Pancreas (tissue), 10 donors: ENCODE data around the gene FNDC3B. TPM values are rescaled to one million over a fixed set of nuclear protein-coding genes. Genes with fewer than 3 reads are reported as not detected.

Source experiments
- ATAC-seq, 4 donors: fragments of 200-7000 bp; cut with Tn5 transposase; one replicate each; pipeline versions ENCODE4 v1.8.0 to v1.9.1; 2020; ENCODE audit warnings: mild to moderate bottlenecking in 4 of 4, moderate library complexity in 4 of 4
- DNase-seq, 6 donors: peaks; one replicate each; pipeline ENCODE4 v3.0.0-alpha.2; 2020
- FAIRE-seq: peaks from 2 replicates; lab custom pipeline; 2012; peaks lifted over from hg19 to GRCh38; lab: Jason Lieb, UNC
- H3K27ac ChIP-seq, 4 donors: fragments of 200-600 bp; sonication (generic); 1 replicate in 3 of 4; 2 replicates in 1 of 4; pipeline versions ENCODE4 v1.5.0 to v1.8.0; 2020
- H3K27me3 ChIP-seq, 4 donors: fragments of 200-600 bp; one replicate each; pipeline ENCODE4 v1.8.0; 2021
- H3K36me3 ChIP-seq, 3 donors: fragments of 200-600 bp; sonication (generic) in 1 of 3; one replicate each; pipeline versions ENCODE4 v1.5.0 to v1.8.0; 2020 to 2021
- H3K4me1 ChIP-seq, 3 donors: fragments of 200-600 bp; one replicate each; pipeline ENCODE4 v1.8.0; 2021
- H3K4me3 ChIP-seq, 4 donors: fragments of 200-600 bp; sonication (generic) in 2 of 4; one replicate each; pipeline versions ENCODE4 v1.5.0 to v1.8.0; 2020 to 2021
- H3K9me3 ChIP-seq, 4 donors: fragments of 200-600 bp; one replicate each; pipeline ENCODE4 v1.8.0; 2021
- WGBS, 2 donors: extraction: QIAGEN DNeasy Blood & Tissue Kit; methylation state at CpG; one replicate each; pipeline ENCODE4 v1.1.7; 2013; 5-methylcytosine and 5-hydroxymethylcytosine counted together
- intact Hi-C, 3 donors: fragments of 100-400 bp; cut with DNase I; formaldehyde crosslinking; loops; one replicate each; pipeline versions ENCODE4 v1.11.1 to v1.14.2; 2022
- polyA plus RNA-seq, 2 donors: library from polyadenylated mRNA; stranded (reverse); fragments of 200-250 nt; gene quantifications; one replicate each; pipeline ENCODE4 v1.2.3, GENCODE V29; 2013
- total RNA-seq, 6 donors: library from RNA; stranded (reverse); fragmentation: NEBNext Ultra II Directional in 4 of 6; extraction: Animal tissue kit (Norgen Biotek cat#: 25700) in 4 of 6; gene quantifications; one replicate each; pipeline versions ENCODE4 v1.2.1 to v1.2.4, GENCODE V29; 2021 to 2023
- TF ChIP-seq, protein P1 (sequence below), 4 donors: fragments of 200-600 bp; sonication (generic) in 3 of 4; IDR thresholded peaks; one replicate each; pipeline versions ENCODE4 v1.5.0 to v1.8.0; 2021; ENCODE audit warnings: antibody characterized with exemption in 4 of 4
- donor health status: healthy with polysubstance abuse.
- donor health status: DM: no; HTN: no; CAD: no; lungs with moderate emphysema.
- donor health status: DM: no; HTN: no; CAD: no.
- donor health status: control.
- donor health status: control.
- donor health status: Bipolar disorder and iron deficiency.
- donor health status: DM: yes; HTN: yes; CAD: no.
- donor health status: DM: no; HTN: no; CAD: no.
- donor health status: DM: no; HTN: no; CAD: no.
- donor health status: DM: yes; HTN: yes; CAD: no.

The FNDC3B gene
- total and polyA plus RNA-seq, 8 donors: 9.3 to 126 (median 73.2) TPM

DNA sequence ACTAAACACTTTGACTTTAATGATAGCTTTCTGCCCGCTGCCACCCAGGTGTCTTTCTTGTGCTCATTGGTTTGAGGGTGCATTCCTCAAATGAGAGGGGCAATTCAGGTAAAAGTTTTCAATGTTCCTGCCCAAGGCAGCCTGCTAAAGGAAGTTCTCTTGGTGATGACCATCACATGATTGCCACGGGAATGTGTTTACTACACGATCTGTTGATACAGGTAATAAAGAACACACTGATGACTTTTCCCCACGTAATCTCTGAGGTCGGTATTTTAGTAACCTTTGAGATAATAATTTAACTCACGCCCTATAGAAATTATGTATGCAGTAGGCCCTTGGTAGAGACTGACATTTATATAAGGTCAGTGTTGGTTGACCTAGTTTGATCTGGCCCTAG, 39.3 kb downstream of the FNDC3B start:
- H3K4me3 ChIP-seq: no peak overlapping the region
- intact Hi-C loops: no loop called here
- TF ChIP-seq, protein P1, sequence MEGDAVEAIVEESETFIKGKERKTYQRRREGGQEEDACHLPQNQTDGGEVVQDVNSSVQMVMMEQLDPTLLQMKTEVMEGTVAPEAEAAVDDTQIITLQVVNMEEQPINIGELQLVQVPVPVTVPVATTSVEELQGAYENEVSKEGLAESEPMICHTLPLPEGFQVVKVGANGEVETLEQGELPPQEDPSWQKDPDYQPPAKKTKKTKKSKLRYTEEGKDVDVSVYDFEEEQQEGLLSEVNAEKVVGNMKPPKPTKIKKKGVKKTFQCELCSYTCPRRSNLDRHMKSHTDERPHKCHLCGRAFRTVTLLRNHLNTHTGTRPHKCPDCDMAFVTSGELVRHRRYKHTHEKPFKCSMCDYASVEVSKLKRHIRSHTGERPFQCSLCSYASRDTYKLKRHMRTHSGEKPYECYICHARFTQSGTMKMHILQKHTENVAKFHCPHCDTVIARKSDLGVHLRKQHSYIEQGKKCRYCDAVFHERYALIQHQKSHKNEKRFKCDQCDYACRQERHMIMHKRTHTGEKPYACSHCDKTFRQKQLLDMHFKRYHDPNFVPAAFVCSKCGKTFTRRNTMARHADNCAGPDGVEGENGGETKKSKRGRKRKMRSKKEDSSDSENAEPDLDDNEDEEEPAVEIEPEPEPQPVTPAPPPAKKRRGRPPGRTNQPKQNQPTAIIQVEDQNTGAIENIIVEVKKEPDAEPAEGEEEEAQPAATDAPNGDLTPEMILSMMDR (IDR thresholded peaks at IDR 0.05): no peak
- DNase-seq (no peak), FAIRE-seq (no peak), ATAC-seq (no peak)
- H3K36me3 ChIP-seq: no peaks in the 10 kb centered on the region
- no peaks in the 10 kb centered on the region for H3K27me3 ChIP-seq
- peak overlapping the region in 1 of 4 donors; percentile 26 for H3K27ac ChIP-seq
- H3K9me3 ChIP-seq: no peaks in the 10 kb centered on the region
- 47 to 48% methylated on average over 6 of the region's 6 CpGs for WGBS, 2 donors
- peaks cover 31 to 55% (median 53%) of the 10 kb centered on the region in 3 donors for H3K4me1 ChIP-seq

DNA sequence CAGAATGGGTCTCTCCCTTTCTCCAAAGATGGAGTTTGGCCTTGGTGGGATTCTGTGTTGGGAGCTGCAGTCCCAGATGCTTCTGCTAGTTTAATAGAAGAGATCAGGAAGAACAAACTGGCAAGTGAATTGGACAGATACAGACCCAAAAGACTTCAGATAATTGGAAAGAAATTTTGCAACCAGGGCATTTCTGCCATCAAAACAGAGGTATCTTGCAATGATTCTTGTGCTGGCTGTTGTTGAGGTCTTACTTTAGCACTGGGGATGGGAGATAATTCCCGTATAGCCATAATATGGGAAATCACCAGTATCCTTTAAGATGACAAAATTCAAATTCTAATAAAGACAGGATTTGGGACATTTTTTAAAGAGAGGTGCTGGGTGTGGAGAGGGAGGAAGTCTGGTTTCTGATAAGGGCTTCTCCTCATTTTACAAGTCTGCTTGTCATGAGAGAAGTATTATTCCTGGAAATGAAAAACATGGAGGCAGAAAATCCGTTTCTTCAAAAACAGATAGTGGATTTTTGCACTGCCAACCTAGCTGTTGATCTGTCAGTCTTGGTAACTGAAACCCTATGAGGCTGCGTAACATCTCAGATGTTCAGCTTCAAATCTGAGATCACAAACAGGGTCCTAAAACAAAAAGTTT, 40.1 kb downstream of the FNDC3B start:
- no peak for ATAC-seq
- Histone ChIP-seq H3K9me3 (no peaks in the 10 kb centered on the region), H3K4me3 (no peak overlapping the region), H3K27ac (no peak overlapping the region), H3K27me3 (no peaks in the 10 kb centered on the region), H3K36me3 (no peaks in the 10 kb centered on the region), H3K4me1 (peaks cover 25 to 48% (median 46%) of the 10 kb centered on the region in 3 donors)
- 76 to 78% methylated on average over 3 of the region's 3 CpGs for WGBS, 2 donors
- intact Hi-C loops: no loop called here
- FAIRE-seq: no peak
- DNase-seq: no peak
- TF ChIP-seq, protein P1 (IDR thresholded peaks at IDR 0.05): no peak

GRCh38 chr3:172080503-172080902, 41.1 kb downstream of the FNDC3B start:
- no peaks in the 10 kb centered on the region for H3K36me3 ChIP-seq
- FAIRE-seq (no peak), ATAC-seq (no peak), DNase-seq (no peak)
- WGBS, 2 donors: 54 to 67% methylated on average over 1 of the region's 1 CpG
- TF ChIP-seq, protein P1 (IDR thresholded peaks at IDR 0.05): no peak
- H3K9me3 ChIP-seq: no peaks in the 10 kb centered on the region
- H3K4me1 ChIP-seq: peaks cover 22 to 41% (median 36%) of the 10 kb centered on the region in 3 donors
- H3K27ac ChIP-seq: no peak overlapping the region
- no peaks in the 10 kb centered on the region for H3K27me3 ChIP-seq
- intact Hi-C loops: no loop called here
- H3K4me3 ChIP-seq: no peak overlapping the region

DNA sequence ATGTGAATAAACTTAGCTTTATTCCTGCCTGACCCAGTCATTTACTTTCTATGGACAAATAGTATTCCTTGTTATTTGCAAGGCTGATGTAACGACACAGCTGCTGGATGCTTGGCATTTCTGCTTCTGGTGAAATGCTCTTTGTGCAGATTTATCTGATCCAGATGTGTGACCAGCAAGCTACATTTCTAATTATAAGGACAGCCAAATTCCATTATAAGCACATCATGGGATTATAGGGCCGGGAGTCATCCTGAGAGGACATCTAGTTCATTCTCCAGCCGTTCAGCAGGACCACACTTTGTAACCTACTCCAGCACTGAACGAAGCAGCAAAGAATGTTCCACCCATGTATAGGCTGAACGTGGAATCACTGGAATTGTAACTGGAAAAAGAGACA, 42.9 kb downstream of the FNDC3B start:
- Histone ChIP-seq H3K27ac (peak overlapping the region in 2 of 4 donors; percentile 26 to 40), H3K4me1 (peaks cover 22 to 43% (median 37%) of the 10 kb centered on the region in 3 donors), H3K27me3 (no peaks in the 10 kb centered on the region), H3K4me3 (no peak overlapping the region), H3K9me3 (no peaks in the 10 kb centered on the region), H3K36me3 (no peaks in the 10 kb centered on the region)
- TF ChIP-seq, protein P1 (IDR thresholded peaks at IDR 0.05): no peak
- ATAC-seq (peak in 3 of 4 donors; percentile 24 to 47 (median 34)), FAIRE-seq (no peak), DNase-seq (no peak)
- 63 to 67% methylated on average over 5 of the region's 5 CpGs for WGBS, 2 donors
- intact Hi-C loops: no loop called here

- Histone ChIP-seq H3K27ac (peak overlapping the region in 2 of 4 donors; percentile 5 to 40), H3K27me3 (no peaks in the 10 kb centered on the region), H3K4me3 (no peak overlapping the region), H3K4me1 (peaks cover 22 to 50% (median 44%) of the 10 kb centered on the region in 3 donors), H3K9me3 (no peaks in the 10 kb centered on the region), H3K36me3 (no peaks in the 10 kb centered on the region)
- TF ChIP-seq, protein P1 (IDR thresholded peaks at IDR 0.05): no peak
- DNase-seq: no peak
- 77 to 86% methylated on average over 5 of the region's 5 CpGs for WGBS, 2 donors
- FAIRE-seq: no peak
- intact Hi-C loops: no loop called here
- ATAC-seq: no peak
Observed at GRCh38 chr3:172082820-172083513, 43.6 kb downstream of the FNDC3B start.
